Measurements from ENCODE around the gene RIPOR1.

Gene RIPOR1

GRCh38 chr16:67549240-67549639 is 20.6 kb downstream of the RIPOR1 start:
- TF ChIP-seq, protein P1, sequence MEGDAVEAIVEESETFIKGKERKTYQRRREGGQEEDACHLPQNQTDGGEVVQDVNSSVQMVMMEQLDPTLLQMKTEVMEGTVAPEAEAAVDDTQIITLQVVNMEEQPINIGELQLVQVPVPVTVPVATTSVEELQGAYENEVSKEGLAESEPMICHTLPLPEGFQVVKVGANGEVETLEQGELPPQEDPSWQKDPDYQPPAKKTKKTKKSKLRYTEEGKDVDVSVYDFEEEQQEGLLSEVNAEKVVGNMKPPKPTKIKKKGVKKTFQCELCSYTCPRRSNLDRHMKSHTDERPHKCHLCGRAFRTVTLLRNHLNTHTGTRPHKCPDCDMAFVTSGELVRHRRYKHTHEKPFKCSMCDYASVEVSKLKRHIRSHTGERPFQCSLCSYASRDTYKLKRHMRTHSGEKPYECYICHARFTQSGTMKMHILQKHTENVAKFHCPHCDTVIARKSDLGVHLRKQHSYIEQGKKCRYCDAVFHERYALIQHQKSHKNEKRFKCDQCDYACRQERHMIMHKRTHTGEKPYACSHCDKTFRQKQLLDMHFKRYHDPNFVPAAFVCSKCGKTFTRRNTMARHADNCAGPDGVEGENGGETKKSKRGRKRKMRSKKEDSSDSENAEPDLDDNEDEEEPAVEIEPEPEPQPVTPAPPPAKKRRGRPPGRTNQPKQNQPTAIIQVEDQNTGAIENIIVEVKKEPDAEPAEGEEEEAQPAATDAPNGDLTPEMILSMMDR (IDR thresholded peaks at IDR 0.05; ENCODE audit: insufficient read depth, low read depth, low read length, missing control alignments) = no peak
- DNase-seq (ENCODE audit: low read depth) = no peak
- H3K4me3 ChIP-seq (ENCODE audit: low read depth, low read length) = no peak overlapping the region

DNA sequence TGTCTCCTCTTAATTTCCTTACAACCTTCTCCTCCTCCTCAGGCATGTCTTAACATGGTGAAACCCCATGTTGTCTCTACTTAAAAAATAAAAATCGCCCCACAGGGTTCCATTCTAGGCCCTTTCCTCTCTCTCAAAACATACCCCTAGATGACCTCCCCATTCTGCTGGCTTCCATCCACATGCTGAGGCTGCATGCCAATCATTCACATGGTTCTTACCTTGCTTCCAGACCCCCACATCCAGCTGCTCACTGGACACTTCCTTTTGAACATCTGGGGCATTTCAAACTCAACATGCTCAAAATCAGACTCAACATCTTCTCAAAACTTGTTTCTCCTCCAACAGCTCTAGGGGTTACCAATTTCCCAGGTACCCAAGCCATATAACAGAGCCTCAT is 21.3 kb downstream of the RIPOR1 start:
- no peak for DNase-seq (ENCODE audit: low read depth)
- no peak overlapping the region for H3K4me3 ChIP-seq (ENCODE audit: low read depth, low read length)
- TF ChIP-seq, protein P1 (IDR thresholded peaks at IDR 0.05; ENCODE audit: insufficient read depth, low read depth, low read length, missing control alignments) = no peak

GRCh38 chr16:67551091-67551490 is 22.5 kb downstream of the RIPOR1 start:
- DNase-seq (ENCODE audit: low read depth) = no peak
- TF ChIP-seq, protein P1 (IDR thresholded peaks at IDR 0.05; ENCODE audit: insufficient read depth, low read depth, low read length, missing control alignments) = no peak
- H3K4me3 ChIP-seq (ENCODE audit: low read depth, low read length) = no peak overlapping the region

DNA sequence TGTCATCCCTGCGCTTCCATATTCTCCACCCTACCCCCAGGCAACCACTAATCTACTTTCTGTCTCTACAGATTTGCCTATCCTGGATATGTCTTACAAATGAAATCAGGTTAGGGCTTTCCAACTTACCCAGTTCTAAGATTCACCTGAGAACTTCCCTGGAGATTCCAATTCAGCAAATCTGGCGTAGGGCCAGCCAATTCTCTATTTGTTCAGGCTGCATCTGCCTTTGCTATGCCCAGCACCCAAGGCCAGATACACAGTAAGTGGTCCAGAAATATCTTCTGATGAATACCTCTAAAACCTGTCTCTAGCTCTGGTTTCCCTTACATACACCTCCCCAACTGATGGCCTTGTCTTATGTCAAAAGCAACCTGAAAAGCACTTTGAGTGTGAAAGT is 23.3 kb downstream of the RIPOR1 start:
- no peak overlapping the region for H3K4me3 ChIP-seq (ENCODE audit: low read depth, low read length)
- no peak for DNase-seq (ENCODE audit: low read depth)
- TF ChIP-seq, protein P1 (IDR thresholded peaks at IDR 0.05; ENCODE audit: insufficient read depth, low read depth, low read length, missing control alignments) = no peak

DNA sequence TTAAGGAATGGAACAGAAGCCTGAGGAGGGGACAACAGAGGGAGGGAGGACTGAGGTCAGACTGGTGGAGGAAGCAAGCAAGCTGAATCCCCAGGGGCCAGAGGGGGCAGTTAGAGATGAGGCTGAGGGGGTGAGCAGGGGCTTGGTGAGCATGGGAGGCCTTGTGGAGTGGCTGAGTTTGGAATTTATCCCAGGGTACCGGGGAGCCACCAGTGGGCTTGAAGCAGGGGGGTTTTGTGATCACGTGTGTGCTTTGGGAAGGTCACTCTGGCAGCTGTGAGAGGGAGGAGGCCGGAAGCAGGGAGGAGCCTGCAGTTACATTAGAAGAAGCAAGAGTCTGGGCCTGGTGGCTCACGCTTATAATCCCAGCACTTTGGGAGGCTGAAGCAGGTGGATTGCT is 23.8 kb downstream of the RIPOR1 start:
- no peak overlapping the region for H3K4me3 ChIP-seq (ENCODE audit: low read depth, low read length)
- peak; percentile 21 for DNase-seq (ENCODE audit: low read depth)
- TF ChIP-seq, protein P1 (IDR thresholded peaks at IDR 0.05; ENCODE audit: insufficient read depth, low read depth, low read length, missing control alignments) = no peak

DNA sequence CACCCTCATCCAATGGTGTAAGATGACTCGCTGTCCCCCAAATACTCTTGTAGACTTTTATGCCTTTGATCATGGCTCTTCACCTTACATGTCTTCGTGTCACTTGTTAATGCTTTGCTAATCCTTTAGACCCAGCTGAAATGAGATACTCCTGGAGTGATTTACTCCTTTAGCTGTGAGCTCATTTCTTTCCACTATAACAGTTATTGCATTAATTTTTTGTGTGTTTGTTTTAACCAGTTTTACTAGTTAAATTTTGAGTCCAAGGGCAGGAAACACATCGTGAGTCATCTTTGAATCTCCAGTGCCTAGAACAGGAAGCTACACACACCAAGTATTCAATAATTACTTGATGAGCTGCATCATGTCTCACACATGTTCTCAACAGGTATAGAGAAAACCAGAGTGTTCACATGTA is 27.2 kb downstream of the RIPOR1 start:
- TF ChIP-seq, protein P1 (IDR thresholded peaks at IDR 0.05; ENCODE audit: insufficient read depth, low read depth, low read length, missing control alignments) = no peak
- no peak overlapping the region for H3K4me3 ChIP-seq (ENCODE audit: low read depth, low read length)
- peak; percentile 60 for DNase-seq (ENCODE audit: low read depth)

DNA sequence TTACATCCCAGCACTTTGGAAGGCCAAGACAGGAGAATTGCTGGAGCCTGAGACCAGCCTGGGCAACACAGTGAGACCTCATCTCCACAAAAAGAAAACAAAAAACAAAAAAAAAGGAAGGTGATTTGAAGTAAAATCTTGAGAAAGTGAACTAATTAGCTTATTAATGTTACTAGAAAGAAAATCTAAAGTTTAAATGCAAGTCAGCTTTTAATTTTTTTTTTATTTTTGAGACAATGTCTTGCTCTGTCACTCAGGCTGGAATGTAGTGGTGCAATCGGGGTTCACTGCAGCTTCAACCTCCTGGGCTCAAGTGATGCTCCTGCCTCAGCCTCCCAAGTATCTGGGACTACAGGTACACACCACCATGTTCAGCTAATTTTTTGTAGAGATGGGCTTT is 30.2 kb downstream of the RIPOR1 start:
- TF ChIP-seq, protein P1 (IDR thresholded peaks at IDR 0.05; ENCODE audit: insufficient read depth, low read depth, low read length, missing control alignments) = no peak
- H3K4me3 ChIP-seq (ENCODE audit: low read depth, low read length) = no peak overlapping the region
- no peak for DNase-seq (ENCODE audit: low read depth)

All from GM12865 (cell line).